ENCODE measurements around the gene RAPGEF4.
"Not testable (repeated sequence)": the region's sequence is repeated elsewhere in the genome, so short reads cannot be mapped to it uniquely, and the experiment has no call there.

RAPGEF4 gene

DNA sequence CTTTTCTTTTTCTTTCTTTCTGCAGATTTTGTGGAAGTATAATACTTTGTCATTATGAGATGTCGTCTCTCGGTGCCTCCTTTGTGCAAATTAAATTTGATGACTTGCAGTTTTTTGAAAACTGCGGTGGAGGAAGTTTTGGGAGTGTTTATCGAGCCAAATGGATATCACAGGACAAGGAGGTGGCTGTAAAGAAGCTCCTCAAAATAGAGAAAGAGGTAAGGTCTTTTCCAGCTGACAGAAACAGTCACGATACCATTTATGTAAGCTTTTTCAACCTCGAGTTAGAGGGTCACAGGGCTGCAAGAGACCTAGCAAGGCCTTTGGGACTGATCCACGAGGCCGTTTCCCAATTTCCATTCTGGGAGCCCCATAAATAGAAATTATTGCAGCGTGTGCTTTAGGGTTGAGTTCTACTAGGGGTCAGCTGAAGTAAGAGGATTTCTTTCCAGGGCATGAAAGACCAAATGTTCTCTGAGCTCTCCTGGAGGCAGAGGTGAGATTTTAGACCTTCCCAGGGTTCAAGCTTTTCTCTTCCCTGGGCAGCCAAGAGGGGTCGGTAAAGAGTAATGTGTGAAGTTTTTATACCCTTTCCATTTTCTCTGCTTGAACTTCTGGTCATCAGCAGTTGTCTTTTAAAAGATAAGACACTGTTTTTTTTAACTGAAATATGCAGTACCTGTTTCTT, 355.5 kb downstream of the RAPGEF4 start:
- Histone ChIP-seq H3K27ac (ENCODE audit: low read depth, low read length) (no peak overlapping the region), H3F3A (ENCODE audit: control insufficient read depth, insufficient read depth) (no peaks in the 10 kb centered on the region), H3K79me2 (ENCODE audit: control insufficient read depth, low read length) (peaks cover 66% of the 10 kb centered on the region), H3K4me2 (ENCODE audit: low read length) (no peak overlapping the region), H4K20me1 (ENCODE audit: control insufficient read depth, insufficient read depth, low read depth, low read length) (no peaks in the 10 kb centered on the region), H3K27me3 (ENCODE audit: control insufficient read depth, low read length) (no peaks in the 10 kb centered on the region), H3K4me3 (ENCODE audit: low read length) (no peak overlapping the region), H3K4me1 (ENCODE audit: control insufficient read depth, low read length) (no peaks in the 10 kb centered on the region), H3K9me2 (replicated peaks; ENCODE audit: control insufficient read depth, low read length) (no peaks in the 10 kb centered on the region), H3K9me3 (ENCODE audit: control insufficient read depth, insufficient read depth, low read length) (no peaks in the 10 kb centered on the region), H3K36me3 (ENCODE audit: control insufficient read depth, low read length) (peaks cover 59% of the 10 kb centered on the region)
- TF ChIP-seq EZH2phosphoT487 (IDR thresholded peaks at IDR 0.05; ENCODE audit: borderline replicate concordance, low read length): no peak
- TF ChIP-seq, protein P1, sequence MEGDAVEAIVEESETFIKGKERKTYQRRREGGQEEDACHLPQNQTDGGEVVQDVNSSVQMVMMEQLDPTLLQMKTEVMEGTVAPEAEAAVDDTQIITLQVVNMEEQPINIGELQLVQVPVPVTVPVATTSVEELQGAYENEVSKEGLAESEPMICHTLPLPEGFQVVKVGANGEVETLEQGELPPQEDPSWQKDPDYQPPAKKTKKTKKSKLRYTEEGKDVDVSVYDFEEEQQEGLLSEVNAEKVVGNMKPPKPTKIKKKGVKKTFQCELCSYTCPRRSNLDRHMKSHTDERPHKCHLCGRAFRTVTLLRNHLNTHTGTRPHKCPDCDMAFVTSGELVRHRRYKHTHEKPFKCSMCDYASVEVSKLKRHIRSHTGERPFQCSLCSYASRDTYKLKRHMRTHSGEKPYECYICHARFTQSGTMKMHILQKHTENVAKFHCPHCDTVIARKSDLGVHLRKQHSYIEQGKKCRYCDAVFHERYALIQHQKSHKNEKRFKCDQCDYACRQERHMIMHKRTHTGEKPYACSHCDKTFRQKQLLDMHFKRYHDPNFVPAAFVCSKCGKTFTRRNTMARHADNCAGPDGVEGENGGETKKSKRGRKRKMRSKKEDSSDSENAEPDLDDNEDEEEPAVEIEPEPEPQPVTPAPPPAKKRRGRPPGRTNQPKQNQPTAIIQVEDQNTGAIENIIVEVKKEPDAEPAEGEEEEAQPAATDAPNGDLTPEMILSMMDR (IDR thresholded peaks at IDR 0.05; ENCODE audit: low read depth, low read length, poor library complexity, severe bottlenecking): no peak

GRCh38 chr2:173091910-173092309, 356.3 kb downstream of the RAPGEF4 start:
- Histone ChIP-seq H3K27me3 (ENCODE audit: control insufficient read depth, low read length) (no peaks in the 10 kb centered on the region), H3K9me3 (ENCODE audit: control insufficient read depth, insufficient read depth, low read length) (no peaks in the 10 kb centered on the region), H3K4me1 (ENCODE audit: control insufficient read depth, low read length) (no peaks in the 10 kb centered on the region), H4K20me1 (ENCODE audit: control insufficient read depth, insufficient read depth, low read depth, low read length) (no peaks in the 10 kb centered on the region), H3K79me2 (ENCODE audit: control insufficient read depth, low read length) (peaks cover 58% of the 10 kb centered on the region), H3K36me3 (ENCODE audit: control insufficient read depth, low read length) (peaks cover 63% of the 10 kb centered on the region), H3K4me2 (ENCODE audit: low read length) (no peak overlapping the region), H3K27ac (ENCODE audit: low read depth, low read length) (no peak overlapping the region), H3K9me2 (replicated peaks; ENCODE audit: control insufficient read depth, low read length) (no peaks in the 10 kb centered on the region), H3F3A (ENCODE audit: control insufficient read depth, insufficient read depth) (no peaks in the 10 kb centered on the region), H3K4me3 (ENCODE audit: low read length) (no peak overlapping the region)
- TF ChIP-seq EZH2phosphoT487 (IDR thresholded peaks at IDR 0.05; ENCODE audit: borderline replicate concordance, low read length): no peak
- TF ChIP-seq, protein P1 (IDR thresholded peaks at IDR 0.05; ENCODE audit: low read depth, low read length, poor library complexity, severe bottlenecking): no peak

GRCh38 chr2:173092844-173093402, 357.3 kb downstream of the RAPGEF4 start:
- Histone ChIP-seq H3K79me2 (ENCODE audit: control insufficient read depth, low read length) (peaks cover 48% of the 10 kb centered on the region), H3K9me2 (replicated peaks; ENCODE audit: control insufficient read depth, low read length) (no peaks in the 10 kb centered on the region), H4K20me1 (ENCODE audit: control insufficient read depth, insufficient read depth, low read depth, low read length) (no peaks in the 10 kb centered on the region), H3K9me3 (ENCODE audit: control insufficient read depth, insufficient read depth, low read length) (no peaks in the 10 kb centered on the region), H3K4me3 (ENCODE audit: low read length) (no peak overlapping the region), H3K36me3 (ENCODE audit: control insufficient read depth, low read length) (peaks cover 63% of the 10 kb centered on the region), H3K4me1 (ENCODE audit: control insufficient read depth, low read length) (no peaks in the 10 kb centered on the region), H3K27ac (ENCODE audit: low read depth, low read length) (no peak overlapping the region), H3F3A (ENCODE audit: control insufficient read depth, insufficient read depth) (no peaks in the 10 kb centered on the region), H3K4me2 (ENCODE audit: low read length) (no peak overlapping the region), H3K27me3 (ENCODE audit: control insufficient read depth, low read length) (no peaks in the 10 kb centered on the region)
- TF ChIP-seq, protein P1 (IDR thresholded peaks at IDR 0.05; ENCODE audit: low read depth, low read length, poor library complexity, severe bottlenecking): no peak
- TF ChIP-seq EZH2phosphoT487 (IDR thresholded peaks at IDR 0.05; ENCODE audit: borderline replicate concordance, low read length): no peak

GRCh38 chr2:173093617-173094016, 358.0 kb downstream of the RAPGEF4 start:
- H3K4me1 ChIP-seq (ENCODE audit: control insufficient read depth, low read length); H3K9me3 ChIP-seq (ENCODE audit: control insufficient read depth, insufficient read depth, low read length); H3F3A ChIP-seq (ENCODE audit: control insufficient read depth, insufficient read depth); H3K27me3 ChIP-seq (ENCODE audit: control insufficient read depth, low read length); H4K20me1 ChIP-seq (ENCODE audit: control insufficient read depth, insufficient read depth, low read depth, low read length); H3K4me2 ChIP-seq (ENCODE audit: low read length); H3K27ac ChIP-seq (ENCODE audit: low read depth, low read length); H3K9me2 ChIP-seq (replicated peaks; ENCODE audit: control insufficient read depth, low read length); H3K4me3 ChIP-seq (ENCODE audit: low read length): not testable (repeated sequence)
- Histone ChIP-seq H3K79me2 (ENCODE audit: control insufficient read depth, low read length) (peaks cover 41% of the 10 kb centered on the region), H3K36me3 (ENCODE audit: control insufficient read depth, low read length) (peaks cover 62% of the 10 kb centered on the region)
